ENCODE results near the gene ATP2B3.
A peak's percentile ranks its signal among the peaks of the same experiment; 100 is the strongest.

The ATP2B3 gene

DNA sequence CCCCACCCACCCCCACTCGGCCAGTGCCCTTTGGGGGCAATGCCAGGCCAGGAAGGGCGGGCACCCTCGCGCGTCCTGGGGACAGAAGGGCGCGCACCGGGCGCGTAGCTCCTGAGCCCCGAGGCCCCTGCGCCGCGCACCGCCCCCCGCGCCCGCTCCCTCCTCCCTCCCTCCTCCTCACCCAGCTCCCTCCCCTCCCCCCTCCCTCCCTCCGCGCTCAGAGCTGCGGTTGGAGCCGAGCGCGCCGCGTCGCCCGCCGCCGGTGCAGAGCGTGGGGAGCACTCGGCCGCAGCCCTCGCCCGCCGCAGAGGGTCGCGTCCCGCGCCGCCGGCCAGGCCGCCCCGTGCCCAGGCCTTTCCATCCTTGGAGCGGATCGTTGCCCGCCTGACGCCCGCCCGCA, at the start of gene ATP2B3:
Gene ATP2B3 (plus strand): TSS at position 220 of the 400 bp plus-strand sequence. CDS start 18,606 bp downstream, outside the sequence.
- no peak for DNase-seq (ENCODE audit: low read depth)

DNA sequence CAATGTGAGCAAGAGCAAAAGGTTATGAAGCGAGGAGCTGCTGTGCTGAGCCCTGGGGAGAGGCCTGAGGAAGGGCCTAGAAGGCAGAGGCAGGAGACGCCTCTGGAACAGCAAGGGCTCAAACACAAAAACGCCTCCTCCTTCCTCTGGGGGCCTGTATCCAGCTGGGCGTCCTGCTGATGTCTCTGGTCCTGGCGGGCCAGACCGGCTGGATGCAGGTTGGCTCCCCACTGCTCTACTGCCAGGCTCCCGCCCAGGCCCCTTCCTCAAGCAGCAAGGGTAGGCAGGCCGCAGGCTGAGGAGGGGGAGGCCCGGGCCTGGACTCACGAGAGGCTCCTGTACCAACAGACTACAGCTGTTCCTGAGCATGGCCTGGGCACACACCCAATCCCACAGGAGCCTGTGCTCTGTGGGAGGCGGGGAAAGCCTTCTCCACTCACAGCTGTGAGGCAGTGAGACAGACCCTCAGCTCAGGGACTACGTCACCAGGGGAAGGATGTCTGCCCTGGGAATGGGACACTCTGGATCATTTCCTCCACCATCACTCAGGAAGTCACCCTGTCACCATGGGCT, 49.3 kb upstream of the ATP2B3 start:
- DNase-seq (ENCODE audit: low read depth) = no peak

DNA sequence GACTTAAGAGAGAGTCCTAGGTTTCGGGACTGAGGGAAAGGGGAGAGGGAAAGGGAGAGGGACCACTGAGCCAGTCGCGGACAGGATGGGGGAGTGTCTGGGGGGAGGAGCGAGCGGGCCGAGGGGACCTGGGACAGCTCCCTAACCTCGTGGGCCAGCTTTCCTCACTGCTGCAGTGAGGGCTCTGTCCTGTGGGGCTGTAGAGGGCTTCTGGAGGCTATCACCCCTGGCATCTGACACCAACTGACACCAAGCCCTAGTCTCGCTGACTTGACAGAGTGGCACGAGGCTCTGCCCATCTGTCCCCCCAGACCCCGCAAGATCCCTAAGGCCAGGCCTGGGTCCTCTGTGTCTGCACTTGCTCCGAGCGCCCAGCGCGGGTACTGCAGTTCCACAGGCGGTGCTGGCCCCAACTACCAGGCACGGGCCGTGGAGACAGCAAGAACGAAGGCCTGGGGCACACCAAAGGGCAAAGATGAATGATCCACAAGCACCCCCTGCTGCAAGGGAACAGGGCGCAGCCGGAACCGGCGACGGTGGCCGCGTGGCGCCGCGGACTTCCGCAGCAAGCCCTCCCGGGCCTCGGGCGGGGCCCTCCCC, 47.5 kb upstream of the ATP2B3 start:
- DNase-seq (ENCODE audit: low read depth) = no peak

GRCh38 chrX:153470411-153471363, 46.8 kb upstream of the ATP2B3 start, which contains the start of gene HAUS7:
HAUS7 (minus strand) TSS chrX:153470576; CDS start chrX:153470557, 19 bp downstream.
- peak; percentile 74 for DNase-seq (ENCODE audit: low read depth)

GRCh38 chrX:153471663-153472280, 45.7 kb upstream of the ATP2B3 start:
- no peak for DNase-seq (ENCODE audit: low read depth)

- no peak for DNase-seq (ENCODE audit: low read depth)
Observed at GRCh38 chrX:153473126-153473525, 44.3 kb upstream of the ATP2B3 start.

GRCh38 chrX:153474266-153474665, 43.2 kb upstream of the ATP2B3 start:
- no peak for DNase-seq (ENCODE audit: low read depth)

- DNase-seq (ENCODE audit: low read depth) = no peak
Observed at GRCh38 chrX:153474718-153475117, 42.7 kb upstream of the ATP2B3 start.

GRCh38 chrX:153475271-153475670, 42.2 kb upstream of the ATP2B3 start:
- DNase-seq (ENCODE audit: low read depth) = no peak

GRCh38 chrX:153475751-153476281, 41.6 kb upstream of the ATP2B3 start:
- DNase-seq (ENCODE audit: low read depth) = no peak

- DNase-seq (ENCODE audit: low read depth) = no peak
Observed at GRCh38 chrX:153476666-153477363, 40.6 kb upstream of the ATP2B3 start.

- DNase-seq (ENCODE audit: low read depth) = no peak
Observed at GRCh38 chrX:153477364-153477857, 40.0 kb upstream of the ATP2B3 start.

DNA sequence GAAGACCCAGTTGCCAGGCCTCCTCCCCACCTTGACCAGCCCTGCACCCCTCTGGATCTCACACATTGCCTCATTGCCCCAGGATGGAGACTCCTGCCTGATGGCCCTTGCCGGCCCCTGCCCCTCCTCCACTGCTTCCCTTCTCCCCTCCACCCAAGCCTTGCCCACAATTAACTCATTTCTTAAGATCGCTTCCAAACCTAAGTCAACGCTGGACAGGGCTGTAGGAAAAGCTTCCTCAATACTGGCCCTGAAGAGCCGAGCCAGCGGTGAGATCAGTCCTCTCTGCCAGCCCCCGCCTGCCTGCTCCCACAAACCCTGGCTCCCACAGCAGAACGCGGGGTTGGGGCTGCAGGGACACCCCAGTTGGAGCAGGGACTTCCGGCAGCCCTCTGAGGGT, 39.5 kb upstream of the ATP2B3 start:
- DNase-seq (ENCODE audit: low read depth) = no peak

DNA sequence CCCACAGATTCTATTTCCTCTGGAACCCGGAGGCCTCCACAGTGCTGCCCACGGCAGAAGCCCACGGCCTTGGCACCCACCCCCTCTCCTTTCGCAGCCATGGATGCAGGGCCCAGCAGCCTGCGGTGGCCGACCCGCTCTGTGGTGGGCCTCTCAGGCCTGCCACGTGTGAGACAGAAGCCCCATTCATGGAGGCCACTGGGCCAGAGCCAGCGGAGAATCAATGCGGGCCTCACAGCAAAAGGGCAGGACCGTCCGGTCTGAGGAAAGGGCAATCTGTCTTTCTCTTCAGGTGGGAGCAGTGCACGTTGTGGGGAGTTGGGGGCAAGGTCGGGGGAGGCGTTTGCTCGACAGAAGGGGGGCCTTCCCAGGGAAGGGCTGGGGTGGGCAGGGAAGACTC, 38.7 kb upstream of the ATP2B3 start:
- DNase-seq (ENCODE audit: low read depth) = no peak

DNA sequence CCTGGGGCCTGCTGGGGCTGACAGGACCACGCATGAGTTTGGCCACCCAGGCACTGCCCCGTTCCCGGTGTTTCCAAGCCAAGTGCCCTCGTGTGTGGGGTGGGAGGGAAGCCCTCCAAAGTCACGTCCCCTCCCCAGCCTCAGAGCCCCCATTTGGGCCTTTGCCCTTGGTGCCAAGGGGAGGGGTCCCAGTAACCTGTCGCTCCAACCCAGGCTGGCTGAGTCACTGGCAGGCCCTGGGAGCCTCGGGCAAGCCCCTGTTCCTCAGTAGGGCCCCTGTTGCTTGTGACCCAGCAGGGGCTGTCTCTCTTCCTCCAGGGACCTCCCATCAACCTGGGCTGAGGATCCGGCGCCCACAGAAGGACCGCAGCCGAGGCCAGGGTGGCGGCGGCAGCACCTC, 36.4 kb upstream of the ATP2B3 start:
- DNase-seq (ENCODE audit: low read depth) = no peak

DNA sequence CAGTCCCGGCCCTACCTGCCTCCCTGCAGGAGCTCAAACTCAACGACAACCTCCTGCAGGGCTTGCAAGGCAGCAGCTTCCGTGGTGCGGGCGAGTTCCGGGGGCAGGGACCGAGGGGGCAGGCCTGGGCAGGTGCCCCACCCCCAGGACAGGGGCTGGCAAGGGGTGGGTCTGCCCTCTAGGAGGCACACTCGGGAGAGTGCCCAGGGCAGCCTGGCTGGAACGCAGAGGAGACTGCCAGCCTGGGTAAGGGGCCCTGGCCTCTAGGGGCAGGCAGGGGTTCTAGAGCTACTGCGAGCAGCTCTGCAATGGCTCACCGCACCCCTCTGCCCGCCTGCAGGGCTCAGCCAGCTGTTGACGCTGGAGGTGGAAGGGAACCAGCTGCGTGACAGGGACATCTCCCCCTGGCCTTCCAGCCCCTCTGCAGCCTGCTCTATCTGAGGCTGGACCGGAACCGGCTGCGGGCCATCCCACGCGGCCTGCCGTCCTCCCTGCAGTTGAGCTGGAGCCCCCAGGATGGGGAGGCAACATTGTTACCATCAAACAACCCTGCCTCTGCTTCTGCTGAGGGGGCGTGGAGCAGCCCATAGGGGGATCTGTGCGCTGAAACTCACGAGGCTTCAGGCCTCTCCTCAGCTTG, 34.9 kb upstream of the ATP2B3 start:
- DNase-seq (ENCODE audit: low read depth) = no peak

DNA sequence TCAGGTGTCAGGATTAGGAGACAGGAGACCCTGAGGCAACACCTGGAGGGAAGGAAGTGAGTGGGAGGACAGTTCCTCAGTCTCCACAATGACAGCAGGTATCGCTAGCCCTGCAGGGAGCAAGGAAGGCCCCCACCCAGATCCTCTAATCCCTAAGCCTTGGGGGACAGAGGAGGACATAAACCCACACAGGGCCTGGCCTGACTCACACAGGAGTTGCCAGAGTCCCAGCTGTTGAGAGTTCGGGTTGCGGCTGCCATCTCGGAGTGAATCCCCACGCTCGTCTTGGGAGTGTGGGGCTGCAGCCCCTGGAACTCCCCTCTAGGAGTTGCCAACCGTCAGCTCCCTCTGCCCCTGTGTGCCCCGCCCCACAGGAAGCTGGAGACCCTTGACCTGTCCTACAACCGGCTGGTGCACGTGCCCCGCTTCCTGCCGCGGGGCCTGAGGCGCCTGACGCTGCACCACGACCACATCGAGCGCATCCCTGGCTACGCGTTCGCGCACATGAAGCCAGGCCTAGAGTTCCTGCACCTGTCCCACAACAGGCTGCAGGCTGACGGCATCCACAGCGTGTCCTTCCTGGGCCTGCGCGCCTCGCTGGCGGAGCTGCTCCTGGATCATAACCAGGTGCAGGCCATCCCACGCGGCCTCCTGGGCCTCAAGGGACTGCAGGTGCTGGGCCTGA, 31.9 kb upstream of the ATP2B3 start:
- DNase-seq (ENCODE audit: low read depth) = no peak

DNA sequence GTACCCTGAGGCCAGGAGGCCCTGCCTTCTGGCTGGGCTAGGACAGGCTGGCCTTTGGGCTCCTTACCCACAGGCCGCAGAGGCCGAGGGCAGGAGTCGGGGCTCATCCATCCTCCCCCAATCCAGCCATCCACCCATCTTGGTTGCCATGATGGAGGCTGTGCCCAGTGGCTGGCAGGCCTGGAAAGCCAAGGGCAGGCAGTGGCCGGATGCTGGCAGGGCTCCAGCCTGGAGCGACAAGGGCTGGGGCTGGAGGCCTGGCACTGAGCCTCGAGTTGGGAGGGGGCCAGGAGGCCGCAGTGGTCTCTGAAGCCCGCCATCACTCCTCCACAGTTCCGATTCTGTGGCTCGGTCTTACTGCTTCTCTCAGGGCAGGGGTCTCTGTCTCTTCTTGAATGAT, 31.3 kb upstream of the ATP2B3 start:
- DNase-seq (ENCODE audit: low read depth) = no peak

GRCh38 chrX:153487590-153488071, 29.8 kb upstream of the ATP2B3 start:
- no peak for DNase-seq (ENCODE audit: low read depth)
